GM18498 (cell line): Measurements from ENCODE around the gene RBM43.

Source experiments
- ATAC-seq: cut with Tn5 transposase; IDR thresholded peaks from one replicate; pipeline ENCODE4 v1.9.1; 2021; ENCODE audit warnings: mild to moderate bottlenecking, moderate library complexity; ENCODE audit not compliant: unreplicated experiment

The RBM43 gene

DNA sequence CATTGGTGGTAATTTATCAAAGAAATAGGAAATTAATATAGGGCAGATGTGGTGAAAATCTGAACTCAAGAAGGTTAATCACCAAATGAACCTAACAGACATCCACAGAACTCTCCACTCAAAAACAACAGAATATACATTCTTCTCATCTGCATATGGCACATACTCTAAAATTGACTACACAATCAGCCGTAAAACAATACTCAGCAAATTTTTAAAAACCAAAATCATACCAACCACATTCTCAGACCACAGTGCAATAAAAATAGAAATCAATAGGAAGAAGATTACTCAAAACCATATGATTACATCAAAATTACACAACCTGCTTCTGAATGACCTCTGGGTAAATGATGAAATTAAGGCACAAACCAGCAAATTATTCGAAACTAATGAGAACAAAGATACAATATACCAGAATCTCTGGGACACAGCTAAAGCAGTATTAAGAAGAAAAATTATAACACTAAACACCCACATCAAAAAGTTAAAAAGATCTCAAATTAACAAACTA is 31.0 kb downstream of the RBM43 start:
- ATAC-seq, result no peak

GRCh38 chr2:151228847-151229512 is 32.7 kb downstream of the RBM43 start:
- ATAC-seq, result no peak

GRCh38 chr2:151217343-151217742 is 44.3 kb downstream of the RBM43 start:
- no peak for ATAC-seq

GRCh38 chr2:151207100-151207499 is 54.6 kb downstream of the RBM43 start:
- ATAC-seq, result no peak

DNA sequence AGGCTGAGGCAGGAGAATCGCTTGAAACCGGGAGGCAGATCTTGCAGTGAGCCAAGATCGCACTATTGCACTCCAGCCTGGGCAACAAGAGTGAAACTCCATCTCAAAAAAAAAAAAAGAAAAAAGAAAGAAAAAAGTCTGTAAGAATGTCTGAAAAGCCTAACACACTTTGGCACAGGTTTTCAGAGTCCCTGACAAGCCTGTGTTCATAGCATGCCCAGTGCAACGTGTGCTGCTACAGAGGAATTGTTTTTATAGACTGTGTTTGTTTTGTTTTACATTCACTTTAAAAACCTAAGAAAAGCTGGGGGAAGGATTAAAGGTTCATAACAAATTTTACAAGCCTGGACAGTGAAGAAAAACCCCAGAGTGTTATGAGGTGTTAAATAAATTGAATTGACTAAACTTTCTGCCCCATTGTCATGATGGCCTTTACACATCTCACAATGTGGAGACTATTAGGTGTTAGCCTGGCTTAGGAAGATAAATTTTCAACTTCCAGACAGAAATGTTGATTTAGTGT is 55.2 kb downstream of the RBM43 start:
- no peak for ATAC-seq

GRCh38 chr2:151205571-151205970 is 56.1 kb downstream of the RBM43 start:
- ATAC-seq, result no peak

DNA sequence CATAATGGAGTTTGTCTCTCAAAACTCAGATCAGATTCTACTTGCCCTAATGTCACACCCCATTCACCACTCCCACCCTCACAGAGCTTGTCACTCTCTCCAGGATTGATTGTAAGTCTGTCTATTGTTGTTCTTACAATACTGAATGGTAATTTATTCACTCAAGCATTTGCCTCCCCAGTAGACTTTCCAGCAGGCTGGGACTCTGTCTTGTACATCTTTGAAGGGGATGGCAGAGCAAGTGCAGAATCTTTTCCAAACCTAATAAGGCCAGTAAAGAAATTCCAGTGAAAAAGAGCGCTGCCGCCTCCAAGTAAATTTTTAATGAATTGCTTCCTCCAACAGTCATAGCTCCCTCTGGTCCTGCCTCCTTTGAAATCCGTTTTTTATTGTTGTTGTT is 56.9 kb downstream of the RBM43 start:
- ATAC-seq, result no peak

- no peak for ATAC-seq
Measured at GRCh38 chr2:151200844-151201243, 60.8 kb downstream of the RBM43 start.

DNA sequence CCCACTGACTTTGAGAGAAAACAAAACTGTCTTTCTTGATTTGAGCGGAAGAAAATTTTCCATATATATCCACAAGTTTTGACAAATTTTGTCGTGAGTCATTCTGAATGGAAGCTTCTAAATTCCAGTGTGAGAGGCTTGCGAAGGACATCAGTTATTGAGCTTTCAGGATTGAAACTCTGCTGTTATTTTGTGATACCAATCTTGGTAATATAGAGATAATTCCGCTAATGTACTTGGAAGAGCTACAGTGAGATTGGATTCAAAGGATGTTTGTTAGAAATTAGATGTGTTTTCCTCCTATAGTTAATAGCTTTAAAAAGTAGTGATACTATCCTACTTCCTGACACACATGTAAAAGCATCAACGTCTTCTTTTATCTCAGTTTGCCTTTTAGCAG is 61.4 kb downstream of the RBM43 start:
- no peak for ATAC-seq

DNA sequence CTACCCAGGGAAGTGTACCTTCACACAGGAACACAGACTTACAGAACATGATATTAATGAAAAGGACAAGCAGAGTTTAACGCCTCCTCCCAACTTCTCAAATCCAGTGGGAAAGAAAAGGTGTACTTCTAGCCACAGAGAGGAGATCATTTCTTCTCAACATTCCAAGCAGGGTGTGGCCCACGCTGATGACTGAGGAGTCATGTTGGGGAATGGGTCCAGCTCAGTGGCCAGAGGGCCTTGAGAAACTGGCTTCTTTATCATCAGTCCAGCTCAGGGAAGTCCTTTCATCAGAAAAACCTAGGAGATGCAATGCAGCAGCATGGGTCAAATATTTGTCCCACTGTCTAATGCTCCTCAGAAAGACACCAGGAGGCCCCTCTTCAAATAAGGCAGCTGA is 63.0 kb downstream of the RBM43 start:
- ATAC-seq, result no peak
